ENCODE results near the gene LDLR. TPM values are rescaled to one million over a fixed set of nuclear protein-coding genes. Genes with fewer than 3 reads are reported as not detected.

LDLR gene
- total and polyA plus RNA-seq, 2 of the 4 experiments (the other 2 are of a cell fraction) = 45.2 to 53.8 TPM

GRCh38 chr19:11142528-11143171 is 53.4 kb downstream of the LDLR start:
- peak overlapping the region; percentile 96 for H3K56ac ChIP-seq (ENCODE audit: extremely low read depth, insufficient read depth, low read length)
- peak overlapping the region; percentile 84; the same call in 2 of the 3 replicates for H2BK15ac ChIP-seq (ENCODE audit: low read depth, low read length)
- peaks cover 14 to 51% of the 10 kb centered on the region in 2 experiments; a peak in 3 of 4 replicates for H3K79me1 ChIP-seq (ENCODE audit: low read depth in 1 of 2, low read length in 2 of 2)
- peak; percentile 71 for ATAC-seq (ENCODE audit: low read depth)
- peak overlapping the region; percentile 100 for H3K4ac ChIP-seq (ENCODE audit: low read depth, low read length)
- H2AK9ac ChIP-seq (replicated peaks; ENCODE audit: low read depth, low read length, poor library complexity) = peak overlapping the region; percentile 100
- peak overlapping the region; percentile 100 for H2BK5ac ChIP-seq (ENCODE audit: low read depth, low read length, poor library complexity, severe bottlenecking)
- no peak overlapping the region for H3K4me3 ChIP-seq (ENCODE audit: insufficient read depth, low read depth, low read length)
- no peaks in the 10 kb centered on the region; the same call in 1 of the 2 replicates for H4K20me1 ChIP-seq (ENCODE audit: insufficient read depth, low read length)
- intact Hi-C loops (cut with micrococcal nuclease) = no loop called here
- H3K27me3 ChIP-seq (ENCODE audit: control insufficient read depth, insufficient read depth, low read length) = no peaks in the 10 kb centered on the region
- peak overlapping the region; percentile 94 for H4K5ac ChIP-seq (ENCODE audit: low read depth, low read length)
- peaks cover 23% of the 10 kb centered on the region for H3K9me1 ChIP-seq (ENCODE audit: insufficient read depth, low read length)
- peak overlapping the region; percentile 76 for H3K4me2 ChIP-seq (ENCODE audit: low read depth, low read length)
- in situ Hi-C loops (cut with MboI; ENCODE audit: low sequenced_read_pairs) = no loop called here
- DNase-seq = peak; percentile 95
- peaks cover 4% of the 10 kb centered on the region; the same call in 1 of the 2 replicates for H3K9me3 ChIP-seq (ENCODE audit: control insufficient read depth, insufficient read depth, low read length)
- peak overlapping the region; percentile 98 for H3K27ac ChIP-seq (ENCODE audit: insufficient read depth, low read length)
- H3K4me1 ChIP-seq (ENCODE audit: control insufficient read depth, insufficient read depth, low read length) = peaks cover 42% of the 10 kb centered on the region
- dilution Hi-C loops (cut with HindIII; ENCODE audit: low sequenced_read_pairs, unreplicated experiment) = no loop called here
- peak overlapping the region; percentile 99 for H3K14ac ChIP-seq (replicated peaks; ENCODE audit: low read depth, low read length)
- BruUV-seq (replicated peaks) = no TSS peak
- H4K91ac ChIP-seq (ENCODE audit: insufficient read depth, low read depth, low read length) = peak overlapping the region; percentile 100
- 0% methylated on average over 4 of the region's 22 CpGs; no CpG with 5 or more reads in 1 of the 2 experiments for WGBS, 2 experiments (ENCODE audit: extremely low coverage in 2 of 2, insufficient read length in 1 of 2)
- H4K8ac ChIP-seq (ENCODE audit: low read depth in 2 of 2, low read length in 2 of 2) = peak overlapping the region; percentile 57 to 97
- H2AFZ ChIP-seq (replicated peaks; ENCODE audit: low read length, poor library complexity) = peak overlapping the region; percentile 90
- H2BK120ac ChIP-seq (ENCODE audit: low read depth, low read length) = peak overlapping the region; percentile 100
- peak overlapping the region; percentile 99 for H3K18ac ChIP-seq (ENCODE audit: low read depth, low read length)
- H2AK5ac ChIP-seq (ENCODE audit: low read depth, low read length) = peak overlapping the region; percentile 98
- ChIA-PET CTCF (interaction anchor here (0.5 kb wide), 1 partner anchor 11 kb away, joined by 5 read pairs; no protein-coding TSS in a partner anchor), POLR2A (ENCODE audit: unreplicated experiment) (interaction anchor here (0.6 to 1.3 kb wide), 3 partner anchors 13 to 71 kb away, joined by 3 to 13 read pairs (median 3); partner anchors contain the start of gene SPC24)
- no peaks in the 10 kb centered on the region; the same call in 1 of the 2 replicates for H3K36me3 ChIP-seq (ENCODE audit: control insufficient read depth, insufficient read depth, low read length)
- H3K23ac ChIP-seq (ENCODE audit: low read depth, low read length) = peak overlapping the region; percentile 100
- peak overlapping the region; percentile 99 for H2BK20ac ChIP-seq (ENCODE audit: low read depth, low read length)
- no peak for TF ChIP-seq RAD21 (IDR thresholded peaks at IDR 0.05; ENCODE audit: low read length)
- TF ChIP-seq MAZ (IDR thresholded peaks at IDR 0.05; ENCODE audit: borderline replicate concordance, low read depth, low read length) = peak; percentile 95
- TF ChIP-seq FOS (IDR thresholded peaks at IDR 0.05; ENCODE audit: low read depth, low read length) = peak; percentile 45; the same call in 1 of the 2 replicates
- TF ChIP-seq BHLHE40 (IDR thresholded peaks at IDR 0.05; ENCODE audit: low read depth, low read length) = peak; percentile 22; the same call in 1 of the 2 replicates
- peak overlapping the region; percentile 80 for H3K9ac ChIP-seq (ENCODE audit: low read depth, low read length)
